CD4-positive, alpha-beta T cell (primary cell): ENCODE results near the gene C2CD5. TPM values are rescaled to one million over a fixed set of nuclear protein-coding genes. Genes with fewer than 3 reads are reported as not detected.

Source experiments
- ATAC-seq: fragments of 200-7000 bp; cut with Tn5 transposase; one replicate; pipeline ENCODE4 v1.10.0; 2022; ENCODE audit warnings: mild to moderate bottlenecking; ENCODE audit not compliant: poor library complexity
- CTCF ChIA-PET: fragments of 350-600 bp; sonication (Branson Sonifier 250); formaldehyde crosslinking; loops from one replicate; lab custom pipeline; 2021; ENCODE audit warnings: antibody characterized with exemption, inconsistent platforms; lab: Charles Lee
- POLR2A ChIA-PET: fragments of 350-600 bp; sonication (Branson Sonifier 250); formaldehyde crosslinking; loops from one replicate; lab custom pipeline; 2021; ENCODE audit warnings: antibody characterized with exemption, inconsistent platforms; lab: Charles Lee
- DNase-seq, 14 experiments: peaks; one replicate each; pipeline ENCODE4 v3.0.0-alpha.2; 2013 to 2020; ENCODE audit warnings: mixed read lengths in 2 of 14
- H3K27ac ChIP-seq, 2 donors: one replicate each; pipeline versions ENCODE4 v1.5.1 to v1.7.0; 2013; ENCODE audit warnings: low read length in 2 of 2, low read depth in 1 of 2, mild to moderate bottlenecking in 1 of 2
- H3K27me3 ChIP-seq, 2 experiments: 1 replicate in 1 of 2; 2 replicates in 1 of 2; pipeline versions ENCODE4 v1.6.1 to v1.7.0; 2013; ENCODE audit warnings: low read length in 2 of 2, control low read depth in 1 of 2, mild to moderate bottlenecking in 1 of 2, moderate library complexity in 1 of 2; ENCODE audit not compliant: insufficient read depth in 2 of 2, control insufficient read depth in 1 of 2
- H3K36me3 ChIP-seq: one replicate; pipeline ENCODE4 v1.6.1; 2013; ENCODE audit warnings: low read length, control low read depth; ENCODE audit not compliant: insufficient read depth
- H3K4me1 ChIP-seq: one replicate; pipeline ENCODE4 v1.6.1; 2013; ENCODE audit warnings: low read length, control low read depth; ENCODE audit not compliant: insufficient read depth
- H3K4me3 ChIP-seq: one replicate; pipeline ENCODE4 v1.5.1; 2013; ENCODE audit warnings: mild to moderate bottlenecking, low read length, moderate library complexity
- H3K9me3 ChIP-seq, 2 experiments: 1 replicate in 1 of 2; 2 replicates in 1 of 2; pipeline versions ENCODE4 v1.6.1 to v1.7.0; 2013; ENCODE audit warnings: low read length in 2 of 2, mild to moderate bottlenecking in 2 of 2, control low read depth in 1 of 2, moderate library complexity in 1 of 2; ENCODE audit not compliant: control insufficient read depth in 1 of 2, insufficient read depth in 1 of 2
- H3K27ac Mint-ChIP-seq: one replicate; pipeline ENCODE4 v1.8.0; 2020; ENCODE audit warnings: mixed read lengths
- H3K27me3 Mint-ChIP-seq: one replicate; pipeline ENCODE4 v1.8.0; 2021; ENCODE audit warnings: mixed read lengths
- H3K36me3 Mint-ChIP-seq: one replicate; pipeline ENCODE4 v1.8.0; 2021; ENCODE audit warnings: low read depth, mixed read lengths
- H3K4me1 Mint-ChIP-seq: one replicate; pipeline ENCODE4 v1.8.0; 2021; ENCODE audit warnings: low read depth, mixed read lengths
- H3K4me3 Mint-ChIP-seq: one replicate; pipeline ENCODE4 v1.8.0; 2020; ENCODE audit warnings: mild to moderate bottlenecking, mixed read lengths
- H3K9me3 Mint-ChIP-seq: one replicate; pipeline ENCODE4 v1.8.0; 2020; ENCODE audit warnings: mixed read lengths
- CTCF ChIP-seq: fragments of 200-600 bp; IDR thresholded peaks from one replicate; pipeline ENCODE4 v1.8.0; 2022; ENCODE audit warnings: antibody characterized with exemption, mild to moderate bottlenecking
- intact Hi-C, 2 experiments: fragments of 100-400 bp; cut with DNase I in 1 of 2; cut with micrococcal nuclease in 1 of 2; formaldehyde crosslinking; loops; one replicate each; pipeline versions ENCODE4 v1.15.1 to v1.9.0; 2023 to 2025; cut with DNase I, micrococcal nuclease
- total RNA-seq, 174 experiments: library from RNA in 2 of 174; stranded (reverse) in 2 of 174; gene quantifications; one replicate each; pipeline ENCODE4 v1.2.3 and lab custom pipeline; 2021 to 2026

C2CD5 gene
- total RNA-seq, 2 experiments from 2014 or later, result 21.8 to 23.2 TPM

GRCh38 chr12:22536971-22537544 lies 7.3 kb downstream of the C2CD5 start:
- POLR2A ChIA-PET, result no interaction called here
- Histone ChIP-seq H3K9me3 (no peaks in the 10 kb centered on the region), H3K27ac (no peak overlapping the region), H3K4me3 (no peak overlapping the region), H3K27me3 (no peaks in the 10 kb centered on the region), H3K36me3 (peaks cover 19% of the 10 kb centered on the region), H3K4me1 (peaks cover 11% of the 10 kb centered on the region)
- peaks cover 42% of the 10 kb centered on the region for H3K36me3 Mint-ChIP-seq
- intact Hi-C loops, result no loop called here
- no peak for TF ChIP-seq CTCF
- DNase-seq (no peak), ATAC-seq (no peak)
- no peak overlapping the region for H3K4me3 Mint-ChIP-seq
- no peak overlapping the region for H3K27ac Mint-ChIP-seq
- H3K4me1 Mint-ChIP-seq, result peaks cover 68% of the 10 kb centered on the region
- H3K27me3 Mint-ChIP-seq, result no peaks in the 10 kb centered on the region
- CTCF ChIA-PET, result no interaction called here
- H3K9me3 Mint-ChIP-seq, result no peaks in the 10 kb centered on the region

- H3K4me1 ChIP-seq, result peaks cover 8% of the 10 kb centered on the region
- POLR2A ChIA-PET, result interaction anchor here (1.0 to 1.4 kb wide), 2 partner anchors 8 to 93 kb away, joined by 4 to 17 read pairs; partner anchors contain the start of gene C2CD5
- Mint-ChIP-seq H3K36me3 (peaks cover 46% of the 10 kb centered on the region), H3K4me1 (peaks cover 62% of the 10 kb centered on the region), H3K9me3 (no peaks in the 10 kb centered on the region), H3K27ac (no peak overlapping the region), H3K4me3 (no peak overlapping the region), H3K27me3 (no peaks in the 10 kb centered on the region)
- no peak for TF ChIP-seq CTCF
- no peak overlapping the region for H3K27ac ChIP-seq
- DNase-seq (no peak), ATAC-seq (no peak)
- no peak overlapping the region for H3K4me3 ChIP-seq
- no peaks in the 10 kb centered on the region for H3K9me3 ChIP-seq
- peaks cover 24% of the 10 kb centered on the region for H3K36me3 ChIP-seq
- no peaks in the 10 kb centered on the region for H3K27me3 ChIP-seq
- intact Hi-C loops, result no loop called here
- CTCF ChIA-PET, result interaction anchor here (1.3 kb wide), 1 partner anchor 11 kb away, joined by 3 read pairs; no protein-coding TSS in a partner anchor
Measured at GRCh38 chr12:22536346-22536945, 7.9 kb downstream of the C2CD5 start.

GRCh38 chr12:22535478-22535877 lies 8.9 kb downstream of the C2CD5 start:
- ATAC-seq (peak; percentile 77), DNase-seq (peak in 3 of 14 experiments; percentile 35 to 50 (median 39))
- H3K27ac Mint-ChIP-seq, result peak overlapping the region; percentile 40
- H3K27me3 ChIP-seq, result no peaks in the 10 kb centered on the region
- intact Hi-C loops, result no loop called here
- TF ChIP-seq CTCF, result no peak
- H3K4me1 ChIP-seq, result peaks cover 6% of the 10 kb centered on the region
- no peak overlapping the region for H3K4me3 ChIP-seq
- H3K4me1 Mint-ChIP-seq, result peaks cover 54% of the 10 kb centered on the region
- no peaks in the 10 kb centered on the region for H3K9me3 ChIP-seq
- POLR2A ChIA-PET, result interaction anchor here (0.9 to 1.4 kb wide), 4 partner anchors 9 to 94 kb away, joined by 3 to 17 read pairs (median 4); partner anchors contain the start of gene C2CD5
- peak overlapping the region; percentile 13 for H3K4me3 Mint-ChIP-seq
- no peaks in the 10 kb centered on the region for H3K9me3 Mint-ChIP-seq
- no peaks in the 10 kb centered on the region for H3K27me3 Mint-ChIP-seq
- H3K36me3 Mint-ChIP-seq, result peaks cover 47% of the 10 kb centered on the region
- peaks cover 29% of the 10 kb centered on the region for H3K36me3 ChIP-seq
- CTCF ChIA-PET, result interaction anchor here (1.3 kb wide), 1 partner anchor 12 kb away, joined by 3 read pairs; no protein-coding TSS in a partner anchor
- no peak overlapping the region for H3K27ac ChIP-seq
